ENCODE data around the gene DEFB132. TPM values are rescaled to one million over a fixed set of nuclear protein-coding genes. Genes with fewer than 3 reads are reported as not detected.

Gene DEFB132
- total and polyA plus RNA-seq, 2 of the 8 experiments (the other 6 are each of a cell fraction or from before 2014, with no cell fraction given) = not detected

- ChIA-PET CTCF (ENCODE audit: partially characterized antibody) (interaction anchor here (0.7 to 7.8 kb wide), 7 partner anchors 26 to 137 kb away, joined by 3 to 36 read pairs (median 4); partner anchors contain the start of gene SOX12), POLR2A (ENCODE audit: partially characterized antibody) (interaction anchor here (1.2 to 9.4 kb wide), 4 partner anchors 15 to 113 kb away, joined by 3 to 61 read pairs (median 4); no protein-coding TSS in a partner anchor)
- Histone ChIP-seq H2BK120ac (replicated peaks; ENCODE audit: low read depth, low read length) (no peak overlapping the region), H4K20me1 (replicated peaks in 1 of 2; ENCODE audit: control insufficient read depth in 1 of 2, insufficient read depth in 2 of 2, low read length in 2 of 2) (peaks cover 3 to 9% of the 10 kb centered on the region in 2 experiments), H4K91ac (replicated peaks; ENCODE audit: insufficient read length, low read length) (no peak overlapping the region), H3K27ac (ENCODE audit: low read depth, low read length) (no peak overlapping the region), H3K27me3 (replicated peaks in 1 of 4; ENCODE audit: control insufficient read depth in 3 of 4, extremely low read depth in 1 of 4, insufficient read depth in 3 of 4, low read length in 3 of 4) (peaks cover 0 to 7% (median 2%) of the 10 kb centered on the region in 4 experiments; a peak in 2 of 7 replicates), H3K9ac (replicated peaks in 1 of 4; ENCODE audit: extremely low read depth in 1 of 4, low read depth in 3 of 4, low read length in 3 of 4) (no peak overlapping the region), H3K9me3 (ENCODE audit: insufficient read depth in 2 of 2, low read depth in 1 of 2, low read length in 1 of 2) (no peaks in the 10 kb centered on the region; a peak in 1 of 4 replicates), H4K5ac (ENCODE audit: insufficient read length, low read depth, low read length) (no peak overlapping the region), H3K4ac (replicated peaks; ENCODE audit: insufficient read length, low read depth, low read length) (no peak overlapping the region), H3K4me3 (ENCODE audit: extremely low read depth in 1 of 4, insufficient read depth in 2 of 4, low read depth in 3 of 4, low read length in 4 of 4) (no peak overlapping the region), H3K23ac (ENCODE audit: insufficient read length) (no peak overlapping the region), H2BK12ac (ENCODE audit: low read depth, low read length) (no peak overlapping the region), H3K4me2 (ENCODE audit: insufficient read depth in 1 of 2, low read depth in 2 of 2, low read length in 2 of 2) (no peak overlapping the region; a peak in 1 of 4 replicates), H3K36me3 (ENCODE audit: control insufficient read depth in 2 of 4, insufficient read depth in 4 of 4, low read length in 3 of 4) (no peaks in the 10 kb centered on the region), H3K14ac (ENCODE audit: insufficient read length) (no peak overlapping the region), H3K18ac (ENCODE audit: extremely low read depth, low read length) (no peak overlapping the region), H2BK15ac (ENCODE audit: low read length) (no peak overlapping the region), H3K79me2 (ENCODE audit: control insufficient read depth in 1 of 2, insufficient read depth in 2 of 2, low read length in 2 of 2) (peaks cover 11 to 26% of the 10 kb centered on the region in 2 experiments; a peak in 3 of 4 replicates), H3K23me2 (ENCODE audit: low read depth, low read length) (peaks cover 15% of the 10 kb centered on the region), H2AK5ac (ENCODE audit: low read depth, low read length) (no peak overlapping the region), H3K79me1 (ENCODE audit: low read depth, low read length) (peaks cover 3% of the 10 kb centered on the region; the same call in 1 of the 2 replicates), H2BK5ac (ENCODE audit: low read depth, low read length) (no peak overlapping the region), H2AFZ (ENCODE audit: low read length) (no peak overlapping the region), H3K56ac (replicated peaks; ENCODE audit: insufficient read length, low read depth, low read length) (no peak overlapping the region), H4K8ac (ENCODE audit: extremely low read depth, insufficient read depth, low read length) (peak overlapping the region; percentile 32; the same call in 1 of the 2 replicates), H2BK20ac (ENCODE audit: low read length) (no peak overlapping the region), H3K4me1 (replicated peaks in 1 of 4; ENCODE audit: control insufficient read depth in 3 of 4, insufficient read depth in 4 of 4, low read length in 3 of 4) (peaks cover 2 to 9% (median 5%) of the 10 kb centered on the region in 4 experiments; a peak in 6 of 7 replicates)
- no peak for TF ChIP-seq GTF2F1 (IDR thresholded peaks at IDR 0.05; ENCODE audit: borderline replicate concordance, low read depth, low read length)
- 89% methylated on average over 5 of the region's 5 CpGs; no CpG with 5 or more reads in 1 of the 2 experiments for WGBS, 2 experiments (ENCODE audit: extremely low coverage in 1 of 2, insufficient coverage in 1 of 2, insufficient read length in 1 of 2, insufficient replicate concordance in 2 of 2, low coverage in 1 of 2, low lambda C conversion rate in 2 of 2, missing lambda C conversion rate in 1 of 2)
- FAIRE-seq (no peak), DNase-seq (ENCODE audit: low read depth in 1 of 2, low spot score in 2 of 2) (no peak)
Observed at GRCh38 chr20:294602-295001, 37.1 kb downstream of the DEFB132 start.
